ENCODE results near the gene PARK7.

PARK7 gene

DNA sequence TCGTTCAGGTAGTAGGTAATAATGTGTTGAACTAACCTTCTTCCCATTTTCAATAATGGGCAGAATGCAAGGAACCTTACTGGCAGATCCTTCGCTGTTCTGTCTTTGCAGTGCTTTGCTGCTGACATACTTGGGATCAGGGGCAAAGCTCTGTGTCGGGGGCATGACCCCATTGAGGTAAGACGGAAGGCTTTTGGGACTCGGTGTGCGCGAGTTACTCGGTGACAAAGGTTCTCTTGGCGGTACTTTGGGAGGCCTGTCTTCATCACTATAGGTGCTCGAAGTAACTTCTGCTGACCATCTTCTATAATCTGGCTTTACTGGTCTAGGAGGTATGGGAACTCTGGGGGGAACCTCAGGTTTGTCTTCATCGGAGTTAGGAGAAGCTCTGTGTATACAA, 51.9 kb downstream of the PARK7 start:
- Histone ChIP-seq H3K27ac (ENCODE audit: low read length) (no peak overlapping the region), H3K36me3 (ENCODE audit: insufficient read depth, low read depth, low read length) (peaks cover 55% of the 10 kb centered on the region), H3K9ac (ENCODE audit: low read depth, low read length) (no peak overlapping the region), H3K9me3 (ENCODE audit: insufficient read depth, low read depth, low read length) (no peaks in the 10 kb centered on the region), H3K4me1 (ENCODE audit: insufficient read depth, low read length) (peaks cover 30% of the 10 kb centered on the region), H3K4me3 (ENCODE audit: low read length) (no peak overlapping the region), H3K27me3 (ENCODE audit: insufficient read depth, low read length) (no peaks in the 10 kb centered on the region)

- no peak overlapping the region for H3K27ac ChIP-seq (ENCODE audit: low read length)
- H3K27me3 ChIP-seq (ENCODE audit: insufficient read depth, low read length), result no peaks in the 10 kb centered on the region
- no peak overlapping the region for H3K9ac ChIP-seq (ENCODE audit: low read depth, low read length)
- peaks cover 55% of the 10 kb centered on the region for H3K36me3 ChIP-seq (ENCODE audit: insufficient read depth, low read depth, low read length)
- peaks cover 34% of the 10 kb centered on the region for H3K4me1 ChIP-seq (ENCODE audit: insufficient read depth, low read length)
- H3K4me3 ChIP-seq (ENCODE audit: low read length), result no peak overlapping the region
- H3K9me3 ChIP-seq (ENCODE audit: insufficient read depth, low read depth, low read length), result no peaks in the 10 kb centered on the region
Measured at GRCh38 chr1:8013800-8014199, 52.3 kb downstream of the PARK7 start.

DNA sequence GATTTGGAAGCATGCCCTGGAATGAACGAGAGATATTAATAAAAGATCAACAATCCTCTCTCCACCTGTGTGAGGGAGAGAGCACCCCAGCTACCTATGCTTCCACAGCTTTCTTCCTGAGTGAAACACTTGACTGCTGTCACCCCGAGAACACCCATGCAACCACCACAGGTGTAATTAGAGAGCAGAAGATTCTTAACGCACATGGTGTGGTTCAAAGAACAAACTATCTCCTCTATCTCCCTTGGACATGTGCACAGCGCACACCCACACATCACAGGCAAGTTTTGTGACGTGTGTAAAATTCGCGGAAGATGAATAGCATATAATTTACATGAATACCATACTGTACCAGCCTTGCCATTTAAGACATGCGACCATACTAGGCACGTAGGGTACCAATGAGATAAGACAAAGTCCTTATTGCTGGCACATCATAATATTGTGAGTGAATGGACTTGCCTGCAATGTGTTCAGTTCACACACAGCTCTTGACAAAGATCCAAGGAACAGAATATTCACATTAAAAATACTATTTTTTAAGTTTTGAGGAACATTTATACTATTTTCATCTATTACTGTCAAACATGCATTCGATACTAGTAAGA, 53.0 kb downstream of the PARK7 start:
- Histone ChIP-seq H3K9ac (ENCODE audit: low read depth, low read length) (no peak overlapping the region), H3K27ac (ENCODE audit: low read length) (no peak overlapping the region), H3K4me3 (ENCODE audit: low read length) (no peak overlapping the region), H3K36me3 (ENCODE audit: insufficient read depth, low read depth, low read length) (peaks cover 54% of the 10 kb centered on the region), H3K9me3 (ENCODE audit: insufficient read depth, low read depth, low read length) (no peaks in the 10 kb centered on the region), H3K4me1 (ENCODE audit: insufficient read depth, low read length) (peaks cover 40% of the 10 kb centered on the region), H3K27me3 (ENCODE audit: insufficient read depth, low read length) (no peaks in the 10 kb centered on the region)

DNA sequence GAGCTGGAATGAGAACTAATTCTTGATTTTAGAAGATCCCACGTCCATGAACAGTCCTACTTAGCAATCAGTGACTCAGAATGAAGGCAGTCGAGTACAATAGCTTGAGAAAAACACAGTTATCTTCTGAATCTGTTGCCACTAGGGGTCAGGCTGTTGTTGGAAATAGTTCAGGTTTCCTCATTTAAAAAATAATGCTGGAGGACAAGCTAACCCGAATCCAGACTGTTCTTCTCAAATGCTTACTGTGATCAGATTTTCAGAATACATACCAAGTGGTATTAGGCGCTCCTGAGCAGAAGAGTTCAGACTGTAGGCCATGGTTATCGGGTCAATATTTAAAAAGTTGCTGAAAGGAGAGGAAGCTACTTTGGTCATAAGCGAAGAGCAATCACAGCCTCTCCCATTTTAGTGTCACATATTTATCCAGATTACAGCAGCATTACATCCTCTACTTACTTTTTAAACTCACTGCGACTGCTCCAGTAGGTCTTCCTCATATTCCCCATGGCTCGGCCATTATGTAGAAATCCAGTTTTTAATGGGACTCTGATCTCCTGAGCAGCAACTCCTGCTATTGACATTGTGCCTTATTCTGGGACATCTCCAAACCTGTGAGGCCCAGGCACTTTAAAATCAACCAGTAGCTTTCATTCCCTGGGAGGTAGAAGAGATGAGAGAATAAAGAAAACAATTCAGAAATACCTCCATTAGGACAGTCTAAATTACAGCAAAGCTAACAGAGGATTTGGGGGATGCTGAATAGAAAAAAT, 53.7 kb downstream of the PARK7 start:
- Histone ChIP-seq H3K27ac (ENCODE audit: low read length) (no peak overlapping the region), H3K4me3 (ENCODE audit: low read length) (no peak overlapping the region), H3K4me1 (ENCODE audit: insufficient read depth, low read length) (peaks cover 47% of the 10 kb centered on the region), H3K27me3 (ENCODE audit: insufficient read depth, low read length) (no peaks in the 10 kb centered on the region), H3K9ac (ENCODE audit: low read depth, low read length) (peak overlapping the region; percentile 4; the same call in 1 of the 2 replicates), H3K36me3 (ENCODE audit: insufficient read depth, low read depth, low read length) (peaks cover 47% of the 10 kb centered on the region), H3K9me3 (ENCODE audit: insufficient read depth, low read depth, low read length) (no peaks in the 10 kb centered on the region)

- H3K36me3 ChIP-seq (ENCODE audit: insufficient read depth, low read depth, low read length), result peaks cover 41% of the 10 kb centered on the region
Measured at GRCh38 chr1:8015809-8016165, 54.3 kb downstream of the PARK7 start.

GRCh38 chr1:8016210-8016894, 54.8 kb downstream of the PARK7 start:
- H3K9ac ChIP-seq (ENCODE audit: low read depth, low read length), result no peak overlapping the region
- no peak overlapping the region for H3K27ac ChIP-seq (ENCODE audit: low read length)
- H3K27me3 ChIP-seq (ENCODE audit: insufficient read depth, low read length), result no peaks in the 10 kb centered on the region
- peaks cover 35% of the 10 kb centered on the region for H3K36me3 ChIP-seq (ENCODE audit: insufficient read depth, low read depth, low read length)
- no peak overlapping the region for H3K4me3 ChIP-seq (ENCODE audit: low read length)
- H3K4me1 ChIP-seq (ENCODE audit: insufficient read depth, low read length), result peaks cover 48% of the 10 kb centered on the region
- no peaks in the 10 kb centered on the region for H3K9me3 ChIP-seq (ENCODE audit: insufficient read depth, low read depth, low read length)

More at GRCh38 chr1:8015809-8016165, 54.3 kb downstream of the PARK7 start:
- Histone ChIP-seq H3K9ac (ENCODE audit: low read depth, low read length) (no peak overlapping the region; the same call in 1 of the 2 replicates), H3K4me3 (ENCODE audit: low read length) (no peak overlapping the region), H3K27ac (ENCODE audit: low read length) (no peak overlapping the region), H3K9me3 (ENCODE audit: insufficient read depth, low read depth, low read length) (no peaks in the 10 kb centered on the region), H3K27me3 (ENCODE audit: insufficient read depth, low read length) (no peaks in the 10 kb centered on the region), H3K4me1 (ENCODE audit: insufficient read depth, low read length) (peaks cover 48% of the 10 kb centered on the region)

GRCh38 chr1:8016895-8017241, 55.4 kb downstream of the PARK7 start:
- Histone ChIP-seq H3K27ac (ENCODE audit: low read length) (no peak overlapping the region), H3K4me3 (ENCODE audit: low read length) (no peak overlapping the region), H3K9me3 (ENCODE audit: insufficient read depth, low read depth, low read length) (no peaks in the 10 kb centered on the region), H3K27me3 (ENCODE audit: insufficient read depth, low read length) (no peaks in the 10 kb centered on the region), H3K4me1 (ENCODE audit: insufficient read depth, low read length) (peaks cover 48% of the 10 kb centered on the region), H3K36me3 (ENCODE audit: insufficient read depth, low read depth, low read length) (peaks cover 30% of the 10 kb centered on the region), H3K9ac (ENCODE audit: low read depth, low read length) (no peak overlapping the region)

DNA sequence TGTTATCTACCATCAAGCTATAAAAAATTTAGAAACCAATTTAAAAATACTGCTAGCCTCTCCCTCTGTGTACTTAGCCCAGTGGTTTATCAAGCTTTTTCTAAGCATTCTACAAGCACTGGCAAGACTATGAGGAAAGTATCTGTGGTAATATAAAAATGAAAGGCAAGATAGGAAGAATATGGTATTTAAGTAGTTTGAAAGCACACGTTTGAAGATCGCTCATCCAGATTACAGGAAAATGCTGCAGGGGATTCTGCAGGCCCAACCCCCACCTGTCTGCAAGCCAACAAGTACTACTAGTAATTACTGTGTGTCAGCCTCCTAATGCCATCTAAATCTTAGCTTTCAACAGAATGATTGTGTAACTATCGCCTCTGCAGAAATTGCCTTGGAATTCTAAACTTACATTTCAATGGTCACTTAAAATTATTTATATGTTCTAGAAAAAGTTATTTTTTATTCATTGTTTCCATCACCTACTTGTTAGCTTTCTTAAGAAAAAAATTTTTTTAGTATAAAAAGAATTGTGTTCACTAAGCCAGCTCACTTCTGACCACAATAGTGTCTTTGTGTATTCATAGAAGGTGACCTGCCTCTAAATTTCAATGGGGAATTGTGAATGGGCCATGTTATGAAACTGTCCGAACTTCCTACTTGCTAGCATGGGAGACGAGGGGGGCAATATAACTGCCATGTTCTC, 56.1 kb downstream of the PARK7 start:
- Histone ChIP-seq H3K4me1 (ENCODE audit: insufficient read depth, low read length) (peaks cover 55% of the 10 kb centered on the region), H3K4me3 (ENCODE audit: low read length) (no peak overlapping the region), H3K27ac (ENCODE audit: low read length) (peak overlapping the region; percentile 5)

GRCh38 chr1:8018492-8019228, 57.1 kb downstream of the PARK7 start:
- H3K36me3 ChIP-seq (ENCODE audit: insufficient read depth, low read depth, low read length), result peaks cover 12% of the 10 kb centered on the region
- peaks cover 62% of the 10 kb centered on the region for H3K4me1 ChIP-seq (ENCODE audit: insufficient read depth, low read length)

More for the DNA sequence above, 56.1 kb downstream of the PARK7 start:
- H3K27me3 ChIP-seq (ENCODE audit: insufficient read depth, low read length), result no peaks in the 10 kb centered on the region
- no peaks in the 10 kb centered on the region for H3K9me3 ChIP-seq (ENCODE audit: insufficient read depth, low read depth, low read length)
- H3K9ac ChIP-seq (ENCODE audit: low read depth, low read length), result peak overlapping the region; percentile 14; the same call in 1 of the 2 replicates
- peaks cover 22% of the 10 kb centered on the region for H3K36me3 ChIP-seq (ENCODE audit: insufficient read depth, low read depth, low read length)

DNA sequence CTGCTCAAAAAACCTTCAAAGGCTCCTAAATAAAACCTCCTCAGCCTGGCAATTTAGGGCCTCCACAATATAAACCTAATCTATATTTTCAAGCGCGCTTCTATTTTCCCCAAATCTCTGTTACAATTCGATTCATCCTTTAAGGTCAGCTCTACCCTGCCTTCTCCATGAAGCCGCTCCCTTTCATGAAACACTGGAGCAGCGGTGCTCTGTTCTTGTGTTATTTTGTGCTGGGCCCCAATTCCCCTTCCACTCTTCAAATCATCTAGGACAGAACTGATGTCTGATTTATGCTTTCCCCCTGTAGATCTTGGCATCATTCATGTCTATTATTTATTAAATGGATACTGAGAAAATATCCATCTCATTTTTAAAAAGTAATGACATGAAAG, 57.7 kb downstream of the PARK7 start:
- Histone ChIP-seq H3K36me3 (ENCODE audit: insufficient read depth, low read depth, low read length) (peaks cover 7% of the 10 kb centered on the region), H3K9me3 (ENCODE audit: insufficient read depth, low read depth, low read length) (no peaks in the 10 kb centered on the region), H3K4me1 (ENCODE audit: insufficient read depth, low read length) (peaks cover 68% of the 10 kb centered on the region), H3K4me3 (ENCODE audit: low read length) (peak overlapping the region; percentile 6; the same call in 1 of the 2 replicates), H3K27me3 (ENCODE audit: insufficient read depth, low read length) (no peaks in the 10 kb centered on the region), H3K9ac (ENCODE audit: low read depth, low read length) (peak overlapping the region; percentile 21; the same call in 1 of the 2 replicates), H3K27ac (ENCODE audit: low read length) (no peak overlapping the region)

More at GRCh38 chr1:8018492-8019228, 57.1 kb downstream of the PARK7 start:
- no peaks in the 10 kb centered on the region for H3K27me3 ChIP-seq (ENCODE audit: insufficient read depth, low read length)
- peak overlapping the region; percentile 6; the same call in 1 of the 2 replicates for H3K4me3 ChIP-seq (ENCODE audit: low read length)
- H3K9ac ChIP-seq (ENCODE audit: low read depth, low read length), result peak overlapping the region; percentile 21; the same call in 1 of the 2 replicates
- H3K9me3 ChIP-seq (ENCODE audit: insufficient read depth, low read depth, low read length), result no peaks in the 10 kb centered on the region
- no peak overlapping the region for H3K27ac ChIP-seq (ENCODE audit: low read length)

- Histone ChIP-seq H3K4me3 (ENCODE audit: low read length) (no peak overlapping the region), H3K9ac (ENCODE audit: low read depth, low read length) (no peak overlapping the region; the same call in 1 of the 2 replicates), H3K27me3 (ENCODE audit: insufficient read depth, low read length) (peaks cover 2% of the 10 kb centered on the region; the same call in 1 of the 2 replicates), H3K27ac (ENCODE audit: low read length) (no peak overlapping the region), H3K36me3 (ENCODE audit: insufficient read depth, low read depth, low read length) (no peaks in the 10 kb centered on the region), H3K9me3 (ENCODE audit: insufficient read depth, low read depth, low read length) (no peaks in the 10 kb centered on the region), H3K4me1 (ENCODE audit: insufficient read depth, low read length) (peaks cover 72% of the 10 kb centered on the region)
Measured at GRCh38 chr1:8020032-8020431, 58.5 kb downstream of the PARK7 start.

Measured in iPS-20b (cell line).